Activated CD4-positive, alpha-beta memory T cell treated with anti-CD3 and anti-CD28 coated beads, Interleukin-2, amount 10 ng/mL, durations not matched to agents 7 days and 5 days (primary cell): ENCODE results near the gene AIMP2. TPM values are rescaled to one million over a fixed set of nuclear protein-coding genes. Genes with fewer than 3 reads are reported as not detected.

Experiments
- total RNA-seq, 2 experiments: library from RNA; stranded (reverse); gene quantifications; one replicate each; pipeline ENCODE4 v1.2.3, GENCODE V29; 2021

The AIMP2 gene
- total RNA-seq, 2 experiments from 2014 or later: 21.9 to 22.3 TPM

Other genes starting within 250 kb of the AIMP2 start
- 10 to 100 TPM; 24.8 to 25.2 TPM for gene RNF216, start 227.6 kb upstream of the AIMP2 start, total RNA-seq
- gene OCM, start 128.5 kb upstream of the AIMP2 start, total RNA-seq: under 1 TPM; 0.33 to 0.73 TPM
- gene CCZ1, start 110.5 kb upstream of the AIMP2 start, total RNA-seq: 100 to 1,000 TPM; 108 to 116 TPM
- gene RSPH10B, start 38.6 kb upstream of the AIMP2 start, total RNA-seq: not detected
- 10 to 100 TPM; 19.7 to 21.2 TPM for gene PMS2, start 223 bp upstream of the AIMP2 start, total RNA-seq
- gene ANKRD61, start 22.1 kb downstream of the AIMP2 start, total RNA-seq: under 1 TPM in 1 of 2 experiments, not detected in 1; 0.20 TPM
- 100 to 1,000 TPM; 118 to 124 TPM for gene EIF2AK1, start 49.9 kb downstream of the AIMP2 start, total RNA-seq
- gene USP42, start 95.7 kb downstream of the AIMP2 start, total RNA-seq: 10 to 100 TPM; 14.5 to 14.8 TPM